H1 (cell line): ENCODE data around the gene USP24. TPM values are rescaled to one million over a fixed set of nuclear protein-coding genes. Genes with fewer than 3 reads are reported as not detected.

ENCODE experiments used
- CTCF ChIA-PET: fragments of 300-600 bp; sonication (Branson Sonifier 250); formaldehyde crosslinking; loops from one replicate; lab custom pipeline; 2021; ENCODE audit not compliant: partially characterized antibody; lab: Charles Lee
- POLR2A ChIA-PET: fragments of 300-600 bp; sonication (Branson Sonifier 250); formaldehyde crosslinking; loops from one replicate; lab custom pipeline; 2021; ENCODE audit warnings: inconsistent platforms; ENCODE audit not compliant: partially characterized antibody; lab: Charles Lee
- DNase-seq, 2 experiments: peaks; one replicate each; pipeline versions ENCODE4 v3.0.0 to v3.0.0-alpha.2; 2010 to 2022; ENCODE audit warnings: low spot score in 2 of 2, low read depth in 1 of 2, mixed read lengths in 1 of 2
- FAIRE-seq: peaks from 2 replicates; lab custom pipeline; 2011; peaks lifted over from hg19 to GRCh38; lab: Jason Lieb, UNC
- H2AFZ ChIP-seq: 2 replicates; pipeline ENCODE4 v1.8.1; 2012; ENCODE audit warnings: low read length, inconsistent platforms
- H2AK5ac ChIP-seq: 2 replicates; pipeline ENCODE4 v1.6.1; 2013; ENCODE audit warnings: low read depth, low read length
- H2BK120ac ChIP-seq: replicated peaks from 2 replicates; pipeline ENCODE3; 2013; ENCODE audit warnings: low read depth, low read length, inconsistent platforms
- H2BK12ac ChIP-seq: 2 replicates; pipeline ENCODE4 v1.6.1; 2013; ENCODE audit warnings: low read depth, low read length
- H2BK15ac ChIP-seq: 2 replicates; pipeline ENCODE4 v1.6.1; 2013; ENCODE audit warnings: low read length
- H2BK20ac ChIP-seq: 2 replicates; pipeline ENCODE4 v1.6.1; 2013; ENCODE audit warnings: low read length
- H2BK5ac ChIP-seq: 2 replicates; pipeline ENCODE4 v1.6.1; 2013; ENCODE audit warnings: low read depth, low read length
- H3K14ac ChIP-seq: 2 replicates; pipeline ENCODE4 v1.6.1; 2013; ENCODE audit warnings: inconsistent platforms; ENCODE audit not compliant: insufficient read length
- H3K18ac ChIP-seq: 2 replicates; pipeline ENCODE4 v1.6.1; 2013; ENCODE audit warnings: low read length; ENCODE audit errors: extremely low read depth
- H3K23ac ChIP-seq: 2 replicates; pipeline ENCODE4 v1.6.1; 2013; ENCODE audit warnings: inconsistent platforms; ENCODE audit not compliant: insufficient read length
- H3K23me2 ChIP-seq: 2 replicates; pipeline ENCODE4 v1.6.1; 2013; ENCODE audit warnings: low read depth, low read length
- H3K27ac ChIP-seq: 2 replicates; pipeline ENCODE4 v1.6.1; 2011; ENCODE audit warnings: low read depth, low read length, inconsistent platforms
- H3K27me3 ChIP-seq, 4 experiments: replicated peaks in 1 of 4; 1 replicate in 1 of 4; 2 replicates in 3 of 4; pipeline versions ENCODE4 v1.6.1 to v1.8.1; 2011 to 2013; ENCODE audit warnings: low read length in 3 of 4, mild to moderate bottlenecking in 3 of 4, inconsistent platforms in 2 of 4, mixed read lengths in 2 of 4, moderate library complexity in 1 of 4; ENCODE audit not compliant: control insufficient read depth in 3 of 4, insufficient read depth in 3 of 4; ENCODE audit errors: extremely low read depth in 1 of 4
- H3K36me3 ChIP-seq, 4 experiments: 2 replicates each; pipeline versions ENCODE4 v1.6.1 to v1.8.1; 2011 to 2013; ENCODE audit warnings: mild to moderate bottlenecking in 4 of 4, low read length in 3 of 4, moderate library complexity in 2 of 4, control low read depth in 1 of 4, inconsistent platforms in 1 of 4; ENCODE audit not compliant: insufficient read depth in 4 of 4, control insufficient read depth in 2 of 4
- H3K4ac ChIP-seq: replicated peaks from 2 replicates; pipeline ENCODE3; 2013; ENCODE audit warnings: low read length, low read depth, mixed read lengths, inconsistent platforms; ENCODE audit not compliant: insufficient read length
- H3K4me1 ChIP-seq, 4 experiments: replicated peaks in 1 of 4; 1 replicate in 1 of 4; 2 replicates in 3 of 4; pipeline versions ENCODE4 v1.6.1 to v1.8.1; 2011 to 2013; ENCODE audit warnings: low read length in 3 of 4, inconsistent platforms in 2 of 4, mixed read lengths in 1 of 4; ENCODE audit not compliant: insufficient read depth in 4 of 4, control insufficient read depth in 3 of 4
- H3K4me2 ChIP-seq, 2 experiments: 2 replicates each; pipeline versions ENCODE4 v1.6.1 to v1.8.1; 2011 to 2013; ENCODE audit warnings: low read depth in 2 of 2, low read length in 2 of 2, control low read depth in 1 of 2, inconsistent platforms in 1 of 2, mild to moderate bottlenecking in 1 of 2; ENCODE audit not compliant: insufficient read depth in 1 of 2
- H3K4me3 ChIP-seq, 4 experiments: fragments of 200-600, 300-600 bp in 1 of 4; sonication (generic), shearing (Covaris generic), sonication (Bioruptor Twin) in 1 of 4; 2 replicates each; pipeline versions ENCODE4 v1.5.1 to v1.8.1; 2011 to 2016; ENCODE audit warnings: low read length in 4 of 4, low read depth in 3 of 4, control low read depth in 2 of 4, inconsistent platforms in 2 of 4, mild to moderate bottlenecking in 2 of 4, mixed read lengths in 1 of 4, moderate library complexity in 1 of 4; ENCODE audit not compliant: insufficient read depth in 2 of 4; ENCODE audit errors: extremely low read depth in 1 of 4
- H3K56ac ChIP-seq: replicated peaks from 2 replicates; pipeline ENCODE3; 2013; ENCODE audit warnings: low read depth, mild to moderate bottlenecking, mixed read lengths, low read length, inconsistent platforms; ENCODE audit not compliant: insufficient read length
- H3K79me1 ChIP-seq: 2 replicates; pipeline ENCODE4 v1.6.1; 2013; ENCODE audit warnings: low read depth, low read length, control low read depth
- H3K79me2 ChIP-seq, 2 experiments: 2 replicates each; pipeline versions ENCODE4 v1.6.1 to v1.8.1; 2012 to 2013; ENCODE audit warnings: low read length in 2 of 2, mild to moderate bottlenecking in 2 of 2, inconsistent platforms in 1 of 2; ENCODE audit not compliant: insufficient read depth in 2 of 2, control insufficient read depth in 1 of 2
- H3K9ac ChIP-seq, 4 experiments: replicated peaks in 1 of 4; 1 replicate in 1 of 4; 2 replicates in 3 of 4; pipeline versions ENCODE4 v1.6.1 to v1.8.1; 2011 to 2013; ENCODE audit warnings: low read depth in 3 of 4, low read length in 3 of 4, control low read depth in 2 of 4, mild to moderate bottlenecking in 2 of 4, moderate library complexity in 2 of 4, inconsistent platforms in 1 of 4; ENCODE audit errors: extremely low read depth in 1 of 4
- H3K9me3 ChIP-seq, 2 experiments: 2 replicates each; pipeline versions ENCODE4 v1.6.1 to v1.8.1; 2012 to 2013; ENCODE audit warnings: mild to moderate bottlenecking in 2 of 2, moderate library complexity in 2 of 2, control low read depth in 1 of 2, inconsistent platforms in 1 of 2, low read depth in 1 of 2, low read length in 1 of 2, mixed read lengths in 1 of 2; ENCODE audit not compliant: insufficient read depth in 2 of 2
- H4K20me1 ChIP-seq, 2 experiments: replicated peaks in 1 of 2; 2 replicates each; pipeline versions ENCODE3 to v1.8.1; 2011 to 2013; ENCODE audit warnings: inconsistent platforms in 2 of 2, low read length in 2 of 2, mild to moderate bottlenecking in 1 of 2; ENCODE audit not compliant: insufficient read depth in 2 of 2, control insufficient read depth in 1 of 2
- H4K5ac ChIP-seq: 2 replicates; pipeline ENCODE4 v1.6.1; 2013; ENCODE audit warnings: low read length, low read depth, mixed read lengths, inconsistent platforms; ENCODE audit not compliant: insufficient read length
- H4K8ac ChIP-seq: 2 replicates; pipeline ENCODE4 v1.8.0; 2013; ENCODE audit warnings: mild to moderate bottlenecking, moderate library complexity, low read length, inconsistent platforms; ENCODE audit not compliant: insufficient read depth; ENCODE audit errors: extremely low read depth
- H4K91ac ChIP-seq: replicated peaks from 2 replicates; pipeline ENCODE3; 2013; ENCODE audit warnings: low read length, mixed read lengths, inconsistent platforms; ENCODE audit not compliant: insufficient read length
- BACH1 ChIP-seq: IDR thresholded peaks from 2 replicates; pipeline ENCODE4 v1.6.1; 2012; ENCODE audit warnings: low read length, improper control_type of control experiment
- CBX8 ChIP-seq: fragments of 300-800, 300-1000 bp; sonication (generic); IDR thresholded peaks from 2 replicates; pipeline ENCODE4 v1.7.1; 2016; ENCODE audit warnings: low read depth, low read length, borderline replicate concordance
- EP300 ChIP-seq, 2 experiments: IDR thresholded peaks; 1 replicate in 1 of 2; 2 replicates in 1 of 2; pipeline ENCODE4 v1.6.1; 2011 to 2012; ENCODE audit warnings: low read depth in 2 of 2, low read length in 2 of 2, mild to moderate bottlenecking in 2 of 2, borderline replicate concordance in 1 of 2, inconsistent platforms in 1 of 2, moderate library complexity in 1 of 2
- FOSL1 ChIP-seq: IDR thresholded peaks from 2 replicates; pipeline ENCODE4 v1.6.1; 2011; ENCODE audit warnings: mild to moderate bottlenecking, low read depth, low read length, moderate library complexity; ENCODE audit not compliant: insufficient read depth
- GABPA ChIP-seq: IDR thresholded peaks from 2 replicates; pipeline ENCODE4 v1.6.1; 2011; ENCODE audit warnings: mild to moderate bottlenecking, low read length, moderate library complexity, borderline replicate concordance; ENCODE audit not compliant: insufficient read depth
- JUN ChIP-seq: IDR thresholded peaks from 2 replicates; pipeline ENCODE4 v1.6.1; 2011; ENCODE audit warnings: low read depth, mild to moderate bottlenecking, improper control_type of control experiment, low read length
- JUND ChIP-seq: IDR thresholded peaks from 2 replicates; pipeline ENCODE4 v1.6.1; 2011; ENCODE audit warnings: mild to moderate bottlenecking, improper control_type of control experiment, low read length
- MAX ChIP-seq: IDR thresholded peaks from 2 replicates; pipeline ENCODE4 v1.6.1; 2012; ENCODE audit warnings: inconsistent platforms
- RFX5 ChIP-seq: IDR thresholded peaks from 2 replicates; pipeline ENCODE4 v1.6.1; 2011; ENCODE audit warnings: low read depth, low read length, improper control_type of control experiment, borderline replicate concordance
- SRF ChIP-seq: IDR thresholded peaks from 2 replicates; pipeline ENCODE4 v1.6.1; 2011; ENCODE audit warnings: mild to moderate bottlenecking, low read depth, low read length, moderate library complexity
- WGBS, 2 experiments: shearing (Covaris generic) in 1 of 2; methylation state at CpG; one replicate each; pipeline versions ENCODE4 v1.1.6 to v1.1.7; 2013 to 2015; ENCODE audit warnings: low lambda C conversion rate in 2 of 2, mixed read lengths in 2 of 2, inconsistent platforms in 1 of 2, low coverage in 1 of 2, missing lambda C conversion rate in 1 of 2; ENCODE audit not compliant: insufficient replicate concordance in 2 of 2, insufficient coverage in 1 of 2, insufficient read length in 1 of 2; ENCODE audit errors: extremely low coverage in 1 of 2, missing lambda C conversion rate in 1 of 2; 5-methylcytosine and 5-hydroxymethylcytosine counted together
- polyA plus RNA-seq, 7 experiments: library from polyadenylated mRNA; depleted of rRNA in 3 of 7; stranded (reverse) in 5 of 7; unstranded in 2 of 7; fragments of >200 nt in 5 of 7; fragments of 200-250 nt in 2 of 7; gene quantifications; 1 replicate in 5 of 7; 2 replicates in 1 of 7; 4 replicates in 1 of 7; pipeline versions ENCODE4 v1.2.1 to v1.2.3, GENCODE V29; 2011 to 2013; ENCODE audit warnings: missing spikeins in 2 of 7, mixed read lengths in 2 of 7
- total RNA-seq: library from RNA; stranded (reverse); fragmentation: NEBNext Ultra II Directional; extraction: Animal tissue kit (Norgen Biotek cat#: 25700); gene quantifications from 2 replicates; pipeline ENCODE4 v1.2.1, GENCODE V29; 2021

USP24 gene
- total and polyA plus RNA-seq, 2 of the 8 experiments (the other 6 are each of a cell fraction or from before 2014, with no cell fraction given), result 11.1 to 34.6 TPM

GRCh38 chr1:55033265-55033614 lies 181.9 kb downstream of the USP24 start:
- no peak overlapping the region for H4K91ac ChIP-seq
- ChIA-PET POLR2A (interaction anchor here (1.5 kb wide), 1 partner anchor 58 kb away, joined by 3 read pairs; no protein-coding TSS in a partner anchor), CTCF (interaction anchor here (0.6 to 4.9 kb wide), 8 partner anchors 8 to 88 kb away, joined by 3 to 50 read pairs (median 4); no protein-coding TSS in a partner anchor)
- H3K4me2 ChIP-seq, result no peak overlapping the region
- H3K23me2 ChIP-seq, result no peaks in the 10 kb centered on the region
- H3K14ac ChIP-seq, result no peak overlapping the region
- no peak overlapping the region for H3K4me3 ChIP-seq
- no peaks in the 10 kb centered on the region for H3K79me1 ChIP-seq
- no peaks in the 10 kb centered on the region for H3K9me3 ChIP-seq
- DNase-seq (no peak), FAIRE-seq (no peak)
- H3K4ac ChIP-seq, result no peak overlapping the region
- H2BK12ac ChIP-seq, result no peak overlapping the region; the same call in 1 of the 2 replicates
- no peak for TF ChIP-seq RFX5
- no peak for TF ChIP-seq SRF
- TF ChIP-seq JUN, result no peak
- TF ChIP-seq JUND, result no peak
- no peak for TF ChIP-seq CBX8
- no peak for TF ChIP-seq FOSL1
- no peak for TF ChIP-seq GABPA
- no peak for TF ChIP-seq BACH1
- TF ChIP-seq MAX, result no peak
- no peak for TF ChIP-seq EP300 (IDR thresholded peaks at IDR 0.05; ENCODE audit: borderline replicate concordance in 1 of 2, low read depth in 2 of 2, low read length in 2 of 2)
- H3K56ac ChIP-seq, result no peak overlapping the region
- H2AFZ ChIP-seq, result no peak overlapping the region
- no peak overlapping the region for H2AK5ac ChIP-seq
- no peak overlapping the region for H3K23ac ChIP-seq
- H3K27ac ChIP-seq, result no peak overlapping the region
- no peak overlapping the region for H3K18ac ChIP-seq
- H2BK120ac ChIP-seq, result no peak overlapping the region
- no peak overlapping the region for H2BK5ac ChIP-seq
- H2BK15ac ChIP-seq, result no peak overlapping the region
- H3K27me3 ChIP-seq, result peaks cover under 1 to 8% (median 7%) of the 10 kb centered on the region in 4 experiments
- no peak overlapping the region for H4K5ac ChIP-seq
- 63% methylated on average over 7 of the region's 7 CpGs; no CpG with 5 or more reads in 1 of the 2 experiments for WGBS, 2 experiments
- H3K9ac ChIP-seq, result no peak overlapping the region
- no peaks in the 10 kb centered on the region; a peak in 1 of 7 replicates for H3K4me1 ChIP-seq
- H3K79me2 ChIP-seq, result no peaks in the 10 kb centered on the region
- no peak overlapping the region for H4K8ac ChIP-seq
- no peaks in the 10 kb centered on the region for H3K36me3 ChIP-seq
- no peak overlapping the region for H2BK20ac ChIP-seq
- no peaks in the 10 kb centered on the region for H4K20me1 ChIP-seq
